Stimulated activated CD8-positive, alpha-beta memory T cell treated with anti-CD3 and anti-CD28 coated beads, Interleukin-12 subunit alpha, Interleukin-12 subunit beta, amount 100 ng/mL, for 24 hours (primary cell): ENCODE measurements around the gene BAAT.

ENCODE experiments used
- DNase-seq: peaks from one replicate; pipeline ENCODE4 v3.0.0-alpha.2; 2020; ENCODE audit errors: extremely low read depth

BAAT gene

GRCh38 chr9:101398068-101398929 lies 13.5 kb upstream of the BAAT start, which contains the start of the genes MRPL50 and ZNF189:
MRPL50 (minus strand) TSS chr9:101398618; CDS start chr9:101398592, 26 bp downstream.
ZNF189 (plus strand) TSS chr9:101398851; CDS start chr9:101399157, 306 bp downstream.
- DNase-seq: peak; percentile 93

GRCh38 chr9:101397746-101398067 lies 12.9 kb upstream of the BAAT start:
- DNase-seq: no peak

GRCh38 chr9:101394687-101395086 lies 9.9 kb upstream of the BAAT start:
- no peak for DNase-seq

- DNase-seq: no peak
These were observed 8.3 kb upstream of the BAAT start for GRCh38 chr9:101393135-101393534.

- no peak for DNase-seq
These were observed 3.7 kb upstream of the BAAT start for GRCh38 chr9:101388507-101388993.

- no peak for DNase-seq
These were observed 3.2 kb upstream of the BAAT start for GRCh38 chr9:101387871-101388506.

GRCh38 chr9:101383361-101383760 lies 1.4 kb downstream of the BAAT start:
- no peak for DNase-seq

- no peak for DNase-seq
These were observed 2.9 kb downstream of the BAAT start for GRCh38 chr9:101381833-101382342.

GRCh38 chr9:101381118-101381517 lies 3.7 kb downstream of the BAAT start:
- no peak for DNase-seq

- no peak for DNase-seq
These were observed 4.5 kb downstream of the BAAT start for GRCh38 chr9:101380295-101380694.

- DNase-seq: no peak
These were observed 8.5 kb downstream of the BAAT start for GRCh38 chr9:101376111-101376848.

- no peak for DNase-seq
These were observed 9.3 kb downstream of the BAAT start for GRCh38 chr9:101375546-101375945.

GRCh38 chr9:101372327-101373118 lies 12.3 kb downstream of the BAAT start:
- DNase-seq: no peak

- DNase-seq: no peak
These were observed 13.0 kb downstream of the BAAT start for GRCh38 chr9:101371813-101372212.

GRCh38 chr9:101369884-101370531 lies 14.8 kb downstream of the BAAT start:
- DNase-seq: no peak

- no peak for DNase-seq
These were observed 15.5 kb downstream of the BAAT start for GRCh38 chr9:101369286-101369685.

- no peak for DNase-seq
These were observed 17.5 kb downstream of the BAAT start for GRCh38 chr9:101367323-101367722.

GRCh38 chr9:101366038-101366756 lies 18.6 kb downstream of the BAAT start:
- DNase-seq: no peak

- DNase-seq: no peak
These were observed 19.6 kb downstream of the BAAT start for GRCh38 chr9:101365181-101365580.

- no peak for DNase-seq
These were observed 22.4 kb downstream of the BAAT start for GRCh38 chr9:101362450-101362849.
